ENCODE results near the gene TSACC.

- no peak for TF ChIP-seq BACH1 (IDR thresholded peaks at IDR 0.05; ENCODE audit: low read length)
- TF ChIP-seq CTCF (IDR thresholded peaks at IDR 0.05; ENCODE audit: control extremely low read depth in 1 of 3, insufficient read depth in 1 of 3, low read depth in 1 of 3, low read length in 3 of 3) = no peak
- peak; percentile 40 for TF ChIP-seq EZH2 (IDR thresholded peaks at IDR 0.05; ENCODE audit: low read depth, low read length, severe bottlenecking)
- no peak for TF ChIP-seq POLR2AphosphoS5 (IDR thresholded peaks at IDR 0.05; ENCODE audit: low read depth, low read length)
- no peak for TF ChIP-seq SP1 (IDR thresholded peaks at IDR 0.05; ENCODE audit: low read depth, low read length)
- TF ChIP-seq EP300 (IDR thresholded peaks at IDR 0.05; ENCODE audit: borderline replicate concordance in 1 of 2, low read depth in 2 of 2, low read length in 2 of 2) = no peak
- TF ChIP-seq TCF12 (IDR thresholded peaks at IDR 0.05; ENCODE audit: low read depth, low read length) = no peak
Observed at GRCh38 chr1:156386949-156387869, 48.9 kb downstream of the TSACC start.

Data from H1 (cell line).